Spleen (tissue), 11 donors: Measurements from ENCODE around the gene HUNK. TPM values are rescaled to one million over a fixed set of nuclear protein-coding genes. Genes with fewer than 3 reads are reported as not detected.

ENCODE experiments used
- DNase-seq: peaks from one replicate; pipeline ENCODE4 v3.0.0-alpha.2; 2020
- H3K27ac ChIP-seq, 8 donors: fragments of 200-600 bp; sonication (generic) in 7 of 8; 1 replicate in 4 of 8; 2 replicates in 4 of 8; pipeline versions ENCODE4 v1.5.0 to v1.8.0; 2016 to 2021; ENCODE audit warnings: inconsistent platforms in 4 of 8, mild to moderate bottlenecking in 4 of 8, moderate library complexity in 1 of 8
- H3K27me3 ChIP-seq, 7 donors: fragments of 200-600 bp; sonication (generic) in 6 of 7; replicated peaks in 1 of 7; 1 replicate in 4 of 7; 2 replicates in 3 of 7; pipeline versions ENCODE4 v1.5.0 to v1.8.0; 2016 to 2021; ENCODE audit warnings: inconsistent platforms in 3 of 7, mild to moderate bottlenecking in 1 of 7
- H3K36me3 ChIP-seq, 6 donors: fragments of 200-600 bp; sonication (generic) in 5 of 6; 1 replicate in 4 of 6; 2 replicates in 2 of 6; pipeline versions ENCODE4 v1.5.0 to v1.8.0; 2016 to 2021; ENCODE audit warnings: inconsistent platforms in 2 of 6
- H3K4me1 ChIP-seq, 6 donors: fragments of 200-600 bp; sonication (generic) in 5 of 6; 1 replicate in 3 of 6; 2 replicates in 3 of 6; pipeline versions ENCODE4 v1.5.0 to v1.8.0; 2016 to 2021; ENCODE audit warnings: inconsistent platforms in 3 of 6
- H3K4me3 ChIP-seq, 8 donors: fragments of 200-600 bp; sonication (generic) in 7 of 8; 1 replicate in 4 of 8; 2 replicates in 4 of 8; pipeline versions ENCODE4 v1.5.0 to v1.8.0; 2016 to 2021; ENCODE audit warnings: inconsistent platforms in 4 of 8, mild to moderate bottlenecking in 4 of 8, moderate library complexity in 2 of 8
- H3K9me3 ChIP-seq, 8 donors: fragments of 200-600 bp; sonication (generic) in 7 of 8; 1 replicate in 4 of 8; 2 replicates in 4 of 8; pipeline versions ENCODE4 v1.5.0 to v1.8.0; 2016 to 2021; ENCODE audit warnings: inconsistent platforms in 4 of 8
- POLR2A ChIP-seq, 3 donors: fragments of 450-650 bp; IDR thresholded peaks; one replicate each; pipeline ENCODE4 v1.5.1; 2017; ENCODE audit warnings: antibody characterized with exemption in 3 of 3, mild to moderate bottlenecking in 1 of 3
- POLR2AphosphoS5 ChIP-seq, 3 donors: sonication (generic); formaldehyde crosslinking; IDR thresholded peaks; one replicate each; pipeline ENCODE4 v1.5.1; 2017; ENCODE audit warnings: antibody characterized with exemption in 3 of 3
- WGBS, 5 donors: extraction: QIAGEN DNeasy Blood & Tissue Kit in 3 of 5; methylation state at CpG; one replicate each; pipeline versions ENCODE4 v1.1.5 to v1.1.7; 2013 to 2018; 5-methylcytosine and 5-hydroxymethylcytosine counted together
- intact Hi-C: fragments of 100-400 bp; cut with DNase I; formaldehyde crosslinking; loops from one replicate; pipeline ENCODE4 v1.15.0; 2023; ENCODE audit warnings: low total_unique reads
- polyA plus RNA-seq, 3 donors: library from polyadenylated mRNA; stranded (reverse); fragments of 200-250 nt; gene quantifications; one replicate each; pipeline ENCODE4 v1.2.1, GENCODE V29; 2013
- total RNA-seq, 7 donors: library from RNA; depleted of rRNA in 3 of 7; stranded (reverse); fragments of >200 nt in 3 of 7; fragmentation: NEBNext Ultra II Directional in 4 of 7; extraction: Animal tissue kit (Norgen Biotek cat#: 25700) in 4 of 7; gene quantifications; one replicate each; pipeline versions ENCODE4 v1.1.0 to v1.2.1, GENCODE V29; 2016 to 2021
- TF ChIP-seq, protein P1 (sequence below), 11 experiments: fragments of 200-600 bp in 7 of 11; fragments of 450-650 bp in 4 of 11; sonication (generic) in 4 of 11; IDR thresholded peaks in 8 of 11; conservative IDR thresholded peaks in 3 of 11; 1 replicate in 7 of 11; 2 replicates in 4 of 11; pipeline versions ENCODE4 v1.4.0 to v1.8.0; 2016 to 2021; ENCODE audit warnings: antibody characterized with exemption in 11 of 11, inconsistent platforms in 4 of 11, mild to moderate bottlenecking in 1 of 11
- donor health status: healthy with polysubstance abuse.
- donor health status: DM: no; HTN: no; CAD: no; lungs with moderate emphysema.
- donor health status: DM: no; HTN: no; CAD: no.
- donor health status: Bipolar disorder and iron deficiency.
- donor health status: healthy.
- donor health status: DM: no; HTN: no; CAD: no.
- donor health status: DM: yes; HTN: yes; CAD: no.

Gene HUNK
- total and polyA plus RNA-seq, 10 donors, result 0.06 to 0.41 (median 0.14) TPM; not detected in 3

GRCh38 chr21:31997191-31997590 lies 124.4 kb downstream of the HUNK start:
- H3K27me3 ChIP-seq, result no peaks in the 10 kb centered on the region
- H3K4me1 ChIP-seq, result no peaks in the 10 kb centered on the region
- TF ChIP-seq POLR2AphosphoS5 (IDR thresholded peaks at IDR 0.05), result no peak
- TF ChIP-seq POLR2A (IDR thresholded peaks at IDR 0.05), result no peak
- TF ChIP-seq, protein P1, sequence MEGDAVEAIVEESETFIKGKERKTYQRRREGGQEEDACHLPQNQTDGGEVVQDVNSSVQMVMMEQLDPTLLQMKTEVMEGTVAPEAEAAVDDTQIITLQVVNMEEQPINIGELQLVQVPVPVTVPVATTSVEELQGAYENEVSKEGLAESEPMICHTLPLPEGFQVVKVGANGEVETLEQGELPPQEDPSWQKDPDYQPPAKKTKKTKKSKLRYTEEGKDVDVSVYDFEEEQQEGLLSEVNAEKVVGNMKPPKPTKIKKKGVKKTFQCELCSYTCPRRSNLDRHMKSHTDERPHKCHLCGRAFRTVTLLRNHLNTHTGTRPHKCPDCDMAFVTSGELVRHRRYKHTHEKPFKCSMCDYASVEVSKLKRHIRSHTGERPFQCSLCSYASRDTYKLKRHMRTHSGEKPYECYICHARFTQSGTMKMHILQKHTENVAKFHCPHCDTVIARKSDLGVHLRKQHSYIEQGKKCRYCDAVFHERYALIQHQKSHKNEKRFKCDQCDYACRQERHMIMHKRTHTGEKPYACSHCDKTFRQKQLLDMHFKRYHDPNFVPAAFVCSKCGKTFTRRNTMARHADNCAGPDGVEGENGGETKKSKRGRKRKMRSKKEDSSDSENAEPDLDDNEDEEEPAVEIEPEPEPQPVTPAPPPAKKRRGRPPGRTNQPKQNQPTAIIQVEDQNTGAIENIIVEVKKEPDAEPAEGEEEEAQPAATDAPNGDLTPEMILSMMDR (IDR thresholded peaks at IDR 0.05 in 8 of 11, conservative IDR thresholded peaks at IDR 0.05 in 3 of 11), result no peak
- H3K9me3 ChIP-seq, result no peaks in the 10 kb centered on the region
- no peak for DNase-seq
- H3K36me3 ChIP-seq, result no peaks in the 10 kb centered on the region
- 68 to 75% (median 74%) methylated on average over 4 of the region's 4 CpGs for WGBS, 5 donors
- H3K4me3 ChIP-seq, result no peak overlapping the region
- intact Hi-C loops, result no loop called here
- no peak overlapping the region for H3K27ac ChIP-seq

GRCh38 chr21:31999810-32000468 lies 127.1 kb downstream of the HUNK start:
- 86 to 90% (median 86%) methylated on average over 12 of the region's 12 CpGs for WGBS, 5 donors
- H3K4me3 ChIP-seq, result no peak overlapping the region
- no peaks in the 10 kb centered on the region for H3K4me1 ChIP-seq
- intact Hi-C loops, result no loop called here
- H3K27me3 ChIP-seq, result peaks cover 0 to 3% (median 0%) of the 10 kb centered on the region in 7 donors
- H3K36me3 ChIP-seq, result no peaks in the 10 kb centered on the region
- TF ChIP-seq, protein P1 (IDR thresholded peaks at IDR 0.05 in 8 of 11, conservative IDR thresholded peaks at IDR 0.05 in 3 of 11), result no peak
- TF ChIP-seq POLR2A (IDR thresholded peaks at IDR 0.05) (no peak), POLR2AphosphoS5 (IDR thresholded peaks at IDR 0.05) (no peak)
- peaks cover 0 to 9% (median 0%) of the 10 kb centered on the region in 8 donors for H3K9me3 ChIP-seq
- no peak overlapping the region for H3K27ac ChIP-seq
- DNase-seq, result no peak

DNA sequence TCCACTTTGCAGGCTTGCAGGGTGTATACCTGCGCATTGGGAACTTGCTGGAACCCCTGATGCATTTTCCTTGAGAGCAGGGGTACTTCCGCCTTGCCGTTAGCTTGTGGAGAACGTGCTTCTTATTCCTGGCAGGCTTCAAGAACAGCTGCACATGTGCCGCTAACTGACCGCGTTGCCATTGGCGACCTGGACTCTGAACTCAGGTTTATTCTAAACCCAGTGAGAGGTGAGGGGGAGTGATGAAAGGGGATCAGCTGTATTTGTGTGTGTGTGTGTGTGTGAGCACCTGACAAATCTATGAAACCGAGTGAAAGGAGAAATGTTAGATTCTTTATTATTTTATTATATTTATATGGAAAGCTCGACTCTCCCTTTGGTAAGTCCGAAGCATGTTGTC lies 128.6 kb downstream of the HUNK start:
- Histone ChIP-seq H3K4me1 (no peaks in the 10 kb centered on the region), H3K27me3 (peaks cover 0 to 3% (median 0%) of the 10 kb centered on the region in 7 donors), H3K4me3 (no peak overlapping the region), H3K9me3 (peaks cover 0 to 9% (median 0%) of the 10 kb centered on the region in 8 donors), H3K27ac (no peak overlapping the region), H3K36me3 (no peaks in the 10 kb centered on the region)
- intact Hi-C loops, result no loop called here
- TF ChIP-seq POLR2A (IDR thresholded peaks at IDR 0.05) (no peak), POLR2AphosphoS5 (IDR thresholded peaks at IDR 0.05) (no peak)
- TF ChIP-seq, protein P1 (IDR thresholded peaks at IDR 0.05 in 8 of 11, conservative IDR thresholded peaks at IDR 0.05 in 3 of 11), result no peak
- 82 to 90% (median 87%) methylated on average over 11 of the region's 11 CpGs for WGBS, 5 donors
- no peak for DNase-seq

DNA sequence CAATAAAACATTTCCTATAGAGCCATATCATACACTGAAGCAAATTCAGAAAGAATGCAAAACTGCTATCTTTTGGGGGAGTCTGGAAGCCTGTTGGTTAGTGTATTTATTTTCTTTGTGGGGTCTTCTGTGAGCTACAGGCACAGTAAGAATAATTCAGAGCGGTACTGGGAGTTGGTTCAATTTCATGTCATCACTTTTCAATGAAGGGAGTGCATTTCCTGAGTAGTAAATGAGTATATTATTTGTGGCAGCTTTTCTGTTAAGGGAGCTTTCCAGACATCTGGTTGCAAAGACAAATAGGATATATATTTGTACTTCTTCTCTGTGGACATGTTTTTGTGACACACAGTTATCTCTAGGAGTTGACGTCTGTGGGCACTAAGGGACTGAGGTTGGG lies 130.6 kb downstream of the HUNK start:
- Histone ChIP-seq H3K36me3 (no peaks in the 10 kb centered on the region), H3K9me3 (peaks cover 0 to 9% (median 0%) of the 10 kb centered on the region in 8 donors), H3K27ac (no peak overlapping the region), H3K27me3 (peaks cover 0 to 3% (median 0%) of the 10 kb centered on the region in 7 donors), H3K4me3 (no peak overlapping the region), H3K4me1 (no peaks in the 10 kb centered on the region)
- no peak for DNase-seq
- 70 to 89% (median 84%) methylated on average over 2 of the region's 2 CpGs for WGBS, 5 donors
- no peak for TF ChIP-seq POLR2A (IDR thresholded peaks at IDR 0.05)
- TF ChIP-seq, protein P1 (IDR thresholded peaks at IDR 0.05 in 8 of 11, conservative IDR thresholded peaks at IDR 0.05 in 3 of 11), result no peak
- TF ChIP-seq POLR2AphosphoS5 (IDR thresholded peaks at IDR 0.05), result no peak
- intact Hi-C loops, result no loop called here
